ENCODE data around the gene KMT2E. TPM values are rescaled to one million over a fixed set of nuclear protein-coding genes. Genes with fewer than 3 reads are reported as not detected.
"Not testable (repeated sequence)": the region's sequence is repeated elsewhere in the genome, so short reads cannot be mapped to it uniquely, and the experiment has no call there.

The KMT2E gene
- total and polyA plus RNA-seq, 4 experiments from 2014 or later = 109 to 244 (median 218) TPM

GRCh38 chr7:105000927-105001336 lies 13.1 kb upstream of the KMT2E start:
- no peaks in the 10 kb centered on the region for H3K27me3 Mint-ChIP-seq
- Histone ChIP-seq H3K9me3 (ENCODE audit: control insufficient read depth in 1 of 2, low read length in 2 of 2) (no peaks in the 10 kb centered on the region), H3K4me3 (ENCODE audit: low read length in 2 of 2) (no peak overlapping the region), H3K36me3 (ENCODE audit: insufficient read depth, low read length) (no peaks in the 10 kb centered on the region), H3K27me3 (ENCODE audit: insufficient read depth, low read length) (no peaks in the 10 kb centered on the region), H3K27ac (ENCODE audit: low read depth, low read length) (no peak overlapping the region), H3K4me1 (ENCODE audit: insufficient read depth, low read length) (peaks cover 97% of the 10 kb centered on the region)
- H3K9me3 Mint-ChIP-seq = no peaks in the 10 kb centered on the region
- intact Hi-C loops (cut with micrococcal nuclease) = no loop called here
- ChIA-PET POLR2A (ENCODE audit: partially characterized antibody) (interaction anchor here (0.7 to 3.7 kb wide), 5 partner anchors 10 to 20 kb away, joined by 3 to 44 read pairs (median 3); partner anchors contain the start of gene KMT2E), CTCF (ENCODE audit: partially characterized antibody) (interaction anchor here (1.1 to 2.0 kb wide), 2 partner anchors 9 to 17 kb away, joined by 3 to 8 read pairs; no protein-coding TSS in a partner anchor)
- DNase-seq = no peak
- peaks cover 21 to 39% of the 10 kb centered on the region in 2 donors for H3K36me3 Mint-ChIP-seq
- peak overlapping the region in 4 of 8 donors; percentile 29 to 69 (median 58) for H3K4me3 Mint-ChIP-seq
- H3K4me1 Mint-ChIP-seq = peaks cover 55 to 97% (median 77%) of the 10 kb centered on the region in 4 donors
- H3K27ac Mint-ChIP-seq = peak overlapping the region in 6 of 7 donors; percentile 50 to 91 (median 64)

- no peaks in the 10 kb centered on the region for H3K27me3 ChIP-seq (ENCODE audit: insufficient read depth, low read length)
- no peak overlapping the region for H3K4me3 ChIP-seq (ENCODE audit: low read length in 2 of 2)
- H3K27ac ChIP-seq (ENCODE audit: low read depth, low read length) = peak overlapping the region; percentile 14
- H3K36me3 ChIP-seq (ENCODE audit: insufficient read depth, low read length) = no peaks in the 10 kb centered on the region
- Mint-ChIP-seq H3K36me3 (peaks cover 15 to 41% of the 10 kb centered on the region in 2 donors), H3K9me3 (no peaks in the 10 kb centered on the region), H3K27me3 (no peaks in the 10 kb centered on the region), H3K27ac (peak overlapping the region; percentile 49 to 91 (median 70)), H3K4me1 (peaks cover 55 to 97% (median 77%) of the 10 kb centered on the region in 4 donors), H3K4me3 (peak overlapping the region in 3 of 8 donors; percentile 10 to 84 (median 69))
- no peaks in the 10 kb centered on the region for H3K9me3 ChIP-seq (ENCODE audit: control insufficient read depth in 1 of 2, low read length in 2 of 2)
- ChIA-PET POLR2A (ENCODE audit: partially characterized antibody) (interaction anchor here (0.6 to 3.7 kb wide), 6 partner anchors 10 to 19 kb away, joined by 3 to 44 read pairs (median 4); partner anchors contain the start of gene KMT2E), CTCF (ENCODE audit: partially characterized antibody) (interaction anchor here (1.0 to 2.2 kb wide), 6 partner anchors 9 to 57 kb away, joined by 3 to 8 read pairs (median 4); partner anchors contain the start of gene KMT2E)
- intact Hi-C loops (cut with micrococcal nuclease) = no loop called here
- peaks cover 97% of the 10 kb centered on the region for H3K4me1 ChIP-seq (ENCODE audit: insufficient read depth, low read length)
- no peak for DNase-seq
These were observed 12.3 kb upstream of the KMT2E start for GRCh38 chr7:105001652-105002184.

- no peaks in the 10 kb centered on the region for H3K9me3 Mint-ChIP-seq
These were observed 10.7 kb upstream of the KMT2E start for GRCh38 chr7:105003275-105003674.

GRCh38 chr7:105003872-105004510 lies 10.0 kb upstream of the KMT2E start:
- intact Hi-C loops (cut with micrococcal nuclease) = no loop called here

More at GRCh38 chr7:105003275-105003674, 10.7 kb upstream of the KMT2E start:
- H3K4me1 ChIP-seq (ENCODE audit: insufficient read depth, low read length) = peaks cover 98% of the 10 kb centered on the region
- Mint-ChIP-seq H3K27me3 (no peaks in the 10 kb centered on the region), H3K36me3 (peaks cover 19 to 49% of the 10 kb centered on the region in 2 donors), H3K4me1 (peaks cover 62 to 95% (median 78%) of the 10 kb centered on the region in 4 donors), H3K27ac (peak overlapping the region; percentile 80 to 93 (median 90)), H3K4me3 (peak overlapping the region; percentile 53 to 84 (median 64))
- H3K36me3 ChIP-seq (ENCODE audit: insufficient read depth, low read length) = no peaks in the 10 kb centered on the region
- ChIA-PET POLR2A (ENCODE audit: partially characterized antibody) (interaction anchor here (1.2 to 18.8 kb wide), 4 partner anchors 8 to 51 kb away, joined by 3 to 760 read pairs (median 33); partner anchors contain the start of gene KMT2E), CTCF (ENCODE audit: partially characterized antibody) (interaction anchor here (1.0 to 2.2 kb wide), 3 partner anchors 10 to 20 kb away, joined by 3 to 8 read pairs (median 5); no protein-coding TSS in a partner anchor)
- DNase-seq = peak in 1 of 5 donors; percentile 69
- intact Hi-C loops (cut with micrococcal nuclease) = no loop called here
- no peak overlapping the region for H3K4me3 ChIP-seq (ENCODE audit: low read length in 2 of 2)
- peak overlapping the region; percentile 33 for H3K27ac ChIP-seq (ENCODE audit: low read depth, low read length)
- no peaks in the 10 kb centered on the region for H3K9me3 ChIP-seq (ENCODE audit: control insufficient read depth in 1 of 2, low read length in 2 of 2)
- H3K27me3 ChIP-seq (ENCODE audit: insufficient read depth, low read length) = no peaks in the 10 kb centered on the region

GRCh38 chr7:105005006-105005405 lies 9.0 kb upstream of the KMT2E start:
- intact Hi-C loops (cut with micrococcal nuclease); H3K27me3 ChIP-seq (ENCODE audit: insufficient read depth, low read length); DNase-seq; H3K4me3 ChIP-seq (ENCODE audit: low read length in 2 of 2); H3K9me3 Mint-ChIP-seq; H3K27me3 Mint-ChIP-seq; H3K9me3 ChIP-seq (ENCODE audit: control insufficient read depth in 1 of 2, low read length in 2 of 2); H3K36me3 ChIP-seq (ENCODE audit: insufficient read depth, low read length): not testable (repeated sequence)
- H3K27ac Mint-ChIP-seq = peak overlapping the region in 6 of 7 donors; percentile 36 to 80 (median 62)
- H3K36me3 Mint-ChIP-seq = peaks cover 19 to 50% of the 10 kb centered on the region in 2 donors
- peaks cover 98% of the 10 kb centered on the region for H3K4me1 ChIP-seq (ENCODE audit: insufficient read depth, low read length)
- POLR2A ChIA-PET (ENCODE audit: partially characterized antibody) = interaction anchor here (1.1 to 18.8 kb wide), 3 partner anchors 9 to 456 kb away, joined by 3 to 760 read pairs (median 3); partner anchors contain the start of gene KMT2E
- H3K4me1 Mint-ChIP-seq = peaks cover 60 to 95% (median 78%) of the 10 kb centered on the region in 4 donors
- CTCF ChIA-PET (ENCODE audit: partially characterized antibody) = interaction anchor here (1.0 to 9.4 kb wide), 4 partner anchors 16 to 425 kb away, joined by 3 to 160 read pairs (median 3); no protein-coding TSS in a partner anchor
- peak overlapping the region; percentile 33 for H3K27ac ChIP-seq (ENCODE audit: low read depth, low read length)
- peak overlapping the region in 5 of 8 donors; percentile 21 to 75 (median 53) for H3K4me3 Mint-ChIP-seq

More at GRCh38 chr7:105003872-105004510, 10.0 kb upstream of the KMT2E start:
- no peaks in the 10 kb centered on the region for H3K27me3 ChIP-seq (ENCODE audit: insufficient read depth, low read length)
- Mint-ChIP-seq H3K27ac (peak overlapping the region; percentile 59 to 91 (median 90)), H3K27me3 (no peaks in the 10 kb centered on the region), H3K4me3 (peak overlapping the region in 6 of 8 donors; percentile 14 to 84 (median 52)), H3K36me3 (peaks cover 21 to 50% of the 10 kb centered on the region in 2 donors), H3K4me1 (peaks cover 60 to 95% (median 78%) of the 10 kb centered on the region in 4 donors), H3K9me3 (no peaks in the 10 kb centered on the region)
- ChIA-PET CTCF (ENCODE audit: partially characterized antibody) (interaction anchor here (1.2 to 2.2 kb wide), 3 partner anchors 14 to 22 kb away, joined by 3 to 8 read pairs (median 5); no protein-coding TSS in a partner anchor), POLR2A (ENCODE audit: partially characterized antibody) (interaction anchor here (0.6 to 18.8 kb wide), 4 partner anchors 8 to 457 kb away, joined by 3 to 760 read pairs (median 24); partner anchors contain the start of gene KMT2E)
- no peaks in the 10 kb centered on the region for H3K9me3 ChIP-seq (ENCODE audit: control insufficient read depth in 1 of 2, low read length in 2 of 2)
- no peak for DNase-seq
- no peak overlapping the region for H3K4me3 ChIP-seq (ENCODE audit: low read length in 2 of 2)
- peaks cover 98% of the 10 kb centered on the region for H3K4me1 ChIP-seq (ENCODE audit: insufficient read depth, low read length)
- H3K27ac ChIP-seq (ENCODE audit: low read depth, low read length) = peak overlapping the region; percentile 33
- H3K36me3 ChIP-seq (ENCODE audit: insufficient read depth, low read length) = no peaks in the 10 kb centered on the region

- ChIA-PET CTCF (ENCODE audit: partially characterized antibody) (interaction anchor here (1.0 to 9.4 kb wide), 4 partner anchors 16 to 424 kb away, joined by 3 to 160 read pairs (median 3); no protein-coding TSS in a partner anchor), POLR2A (ENCODE audit: partially characterized antibody) (interaction anchor here (1.1 to 18.8 kb wide), 3 partner anchors 9 to 456 kb away, joined by 3 to 760 read pairs (median 3); partner anchors contain the start of gene KMT2E)
- H3K27me3 Mint-ChIP-seq; H3K4me3 ChIP-seq (ENCODE audit: low read length in 2 of 2); H3K9me3 Mint-ChIP-seq; H3K9me3 ChIP-seq (ENCODE audit: control insufficient read depth in 1 of 2, low read length in 2 of 2); DNase-seq; H3K36me3 ChIP-seq (ENCODE audit: insufficient read depth, low read length); intact Hi-C loops (cut with micrococcal nuclease); H3K27me3 ChIP-seq (ENCODE audit: insufficient read depth, low read length); H3K27ac ChIP-seq (ENCODE audit: low read depth, low read length): not testable (repeated sequence)
- peak overlapping the region in 5 of 8 donors; percentile 21 to 75 (median 33) for H3K4me3 Mint-ChIP-seq
- H3K4me1 Mint-ChIP-seq = peaks cover 61 to 95% (median 78%) of the 10 kb centered on the region in 4 donors
- peak overlapping the region in 5 of 7 donors; percentile 39 to 73 (median 58) for H3K27ac Mint-ChIP-seq
- H3K36me3 Mint-ChIP-seq = peaks cover 19 to 50% of the 10 kb centered on the region in 2 donors
- H3K4me1 ChIP-seq (ENCODE audit: insufficient read depth, low read length) = peaks cover 98% of the 10 kb centered on the region
These were observed 8.5 kb upstream of the KMT2E start for GRCh38 chr7:105005486-105005885.

All from CD4-positive, alpha-beta memory T cell (primary cell).